Activated CD4-positive, alpha-beta T cell treated with anti-CD3 and anti-CD28 coated beads, Interleukin-2, amount 50 U/mL, for 1 hour (primary cell): ENCODE results near the gene KCNB1.

Source experiments
- DNase-seq: peaks from one replicate; pipeline ENCODE4 v3.0.0-alpha.2; 2020

Gene KCNB1

GRCh38 chr20:49405062-49405683 lies 77.3 kb downstream of the KCNB1 start:
- no peak for DNase-seq

- DNase-seq, result no peak
These were observed 78.0 kb downstream of the KCNB1 start for GRCh38 chr20:49404461-49404860.

GRCh38 chr20:49403911-49404310 lies 78.6 kb downstream of the KCNB1 start:
- DNase-seq, result no peak

GRCh38 chr20:49403012-49403411 lies 79.5 kb downstream of the KCNB1 start:
- DNase-seq, result no peak

GRCh38 chr20:49400904-49401303 lies 81.6 kb downstream of the KCNB1 start:
- no peak for DNase-seq

- no peak for DNase-seq
These were observed 82.1 kb downstream of the KCNB1 start for GRCh38 chr20:49400410-49400809.

- DNase-seq, result no peak
These were observed 83.1 kb downstream of the KCNB1 start for GRCh38 chr20:49399329-49399728.

GRCh38 chr20:49398401-49399144 lies 83.9 kb downstream of the KCNB1 start:
- no peak for DNase-seq

- no peak for DNase-seq
These were observed 84.9 kb downstream of the KCNB1 start for GRCh38 chr20:49397525-49397924.

GRCh38 chr20:49396230-49396629 lies 86.2 kb downstream of the KCNB1 start:
- no peak for DNase-seq

- no peak for DNase-seq
These were observed 86.8 kb downstream of the KCNB1 start for GRCh38 chr20:49395659-49396058.

- no peak for DNase-seq
These were observed 87.3 kb downstream of the KCNB1 start for GRCh38 chr20:49395183-49395582.

GRCh38 chr20:49394757-49395156 lies 87.7 kb downstream of the KCNB1 start:
- no peak for DNase-seq

GRCh38 chr20:49394264-49394663 lies 88.2 kb downstream of the KCNB1 start:
- DNase-seq, result no peak

GRCh38 chr20:49393803-49394202 lies 88.7 kb downstream of the KCNB1 start:
- no peak for DNase-seq

GRCh38 chr20:49392745-49393144 lies 89.7 kb downstream of the KCNB1 start:
- DNase-seq, result no peak

- DNase-seq, result no peak
These were observed 90.8 kb downstream of the KCNB1 start for GRCh38 chr20:49391404-49392245.

- no peak for DNase-seq
These were observed 92.6 kb downstream of the KCNB1 start for GRCh38 chr20:49389854-49390253.

GRCh38 chr20:49388744-49389143 lies 93.7 kb downstream of the KCNB1 start:
- no peak for DNase-seq

- DNase-seq, result no peak
These were observed 94.9 kb downstream of the KCNB1 start for GRCh38 chr20:49387581-49387939.

- DNase-seq, result no peak
These were observed 95.5 kb downstream of the KCNB1 start for GRCh38 chr20:49386848-49387580.

GRCh38 chr20:49385465-49385864 lies 97.0 kb downstream of the KCNB1 start:
- DNase-seq, result no peak
